ENCODE results near the gene KLK14.

KLK14 gene

GRCh38 chr19:51108066-51108804, 25.5 kb upstream of the KLK14 start, which contains the start of gene CTU1:
TSS of gene CTU1 (minus strand) at chr19:51108409. CDS start at chr19:51104569, 3,840 bp downstream.
- peak; percentile 96 for DNase-seq (ENCODE audit: low read depth)

GRCh38 chr19:51107406-51108065, 24.8 kb upstream of the KLK14 start:
- no peak for DNase-seq (ENCODE audit: low read depth)

DNA sequence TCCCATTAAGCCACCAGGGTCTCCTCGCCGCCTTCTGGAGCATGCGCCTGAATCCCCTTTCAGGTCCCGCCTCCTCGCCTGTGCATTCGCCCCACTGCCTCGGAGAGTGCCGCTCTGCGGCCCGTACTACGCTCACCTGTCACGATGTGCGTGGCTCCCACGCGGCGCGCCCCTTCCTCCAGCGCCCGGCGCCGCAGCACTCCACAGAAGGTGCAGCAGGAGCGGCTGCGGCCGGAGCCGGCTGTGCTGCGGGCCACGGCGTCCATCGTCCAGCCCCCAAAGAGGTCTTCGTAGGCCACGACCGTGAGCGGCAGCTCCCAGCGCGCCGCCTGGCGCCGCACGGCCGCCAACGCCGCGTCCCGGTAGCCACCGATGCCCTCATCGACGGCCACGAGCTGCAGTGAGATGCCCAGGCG, 21.2 kb upstream of the KLK14 start:
- DNase-seq (ENCODE audit: low read depth) = no peak

- no peak for DNase-seq (ENCODE audit: low read depth)
Measured at GRCh38 chr19:51102991-51103390, 20.3 kb upstream of the KLK14 start.

DNA sequence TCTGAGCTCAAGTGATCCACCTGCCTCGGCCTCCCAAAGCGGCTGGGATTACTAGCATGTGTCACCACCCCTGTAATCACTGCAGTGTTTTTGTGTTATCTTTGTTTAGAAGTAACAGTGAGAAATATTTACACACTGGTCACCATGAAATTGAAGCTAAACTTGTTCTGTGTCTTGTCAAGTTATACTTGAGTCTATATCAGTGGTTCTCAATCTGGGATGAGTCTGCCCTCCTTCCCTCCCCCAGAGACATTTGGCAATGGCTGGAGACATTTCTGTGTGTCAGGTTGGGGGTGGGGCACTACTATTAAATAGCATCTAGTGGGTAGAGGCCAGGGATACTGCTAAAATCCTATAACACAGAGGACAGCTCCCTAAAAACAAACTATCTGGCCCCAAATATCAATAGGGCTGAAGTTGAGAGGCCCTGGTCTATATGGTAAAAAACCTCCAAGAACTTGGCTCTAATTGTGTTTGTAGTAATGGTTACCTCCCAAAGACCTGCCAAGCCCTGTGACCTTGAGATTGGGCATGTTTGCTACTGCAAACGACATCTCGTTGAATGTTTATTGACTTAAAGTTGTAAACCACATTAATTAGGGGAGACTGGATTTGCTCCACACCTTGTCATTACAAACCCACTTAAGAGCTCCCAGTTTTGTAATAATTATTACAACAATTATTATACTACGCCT, 18.6 kb upstream of the KLK14 start:
- no peak for DNase-seq (ENCODE audit: low read depth)

- no peak for DNase-seq (ENCODE audit: low read depth)
Measured at GRCh38 chr19:51100601-51101000, 17.9 kb upstream of the KLK14 start.

DNA sequence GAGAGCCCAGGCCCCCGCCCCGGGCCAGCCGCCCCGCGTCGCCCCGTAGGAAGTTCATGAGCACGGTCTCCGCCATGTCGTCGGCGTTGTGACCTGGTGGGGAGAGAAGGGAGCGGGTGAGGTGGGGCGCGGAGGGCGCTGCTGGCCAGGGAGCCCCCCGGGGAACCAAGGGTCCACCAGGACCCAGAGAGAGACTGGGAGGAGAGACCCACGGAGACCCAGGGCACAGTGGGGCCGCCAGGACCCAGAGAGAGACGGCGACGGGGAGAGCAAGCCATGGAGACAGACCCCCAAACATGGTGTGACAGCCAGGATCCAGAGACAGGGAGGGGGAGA, 16.3 kb upstream of the KLK14 start:
- DNase-seq (ENCODE audit: low read depth) = no peak

- DNase-seq (ENCODE audit: low read depth) = no peak
Measured at GRCh38 chr19:51098365-51099046, 15.8 kb upstream of the KLK14 start.

DNA sequence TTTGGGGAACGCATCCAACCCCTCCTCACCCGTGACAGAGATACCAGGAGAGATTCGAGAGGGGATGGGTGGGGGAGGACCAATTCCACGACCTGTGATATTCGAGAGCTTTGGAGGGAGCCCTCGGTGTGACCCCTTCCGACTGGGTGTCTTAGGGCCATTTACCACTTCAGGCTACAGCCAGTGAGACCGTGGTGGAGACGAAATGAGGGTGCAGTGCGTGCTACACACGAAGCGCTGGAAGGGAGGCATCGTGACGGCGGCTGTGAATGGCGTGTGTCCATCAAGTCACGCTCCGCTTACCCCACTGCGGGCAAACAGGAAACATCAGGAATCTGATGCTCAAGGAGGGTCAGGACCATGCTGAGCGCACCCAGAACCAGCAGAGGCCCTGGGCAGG, 15.1 kb upstream of the KLK14 start:
- no peak for DNase-seq (ENCODE audit: low read depth)

- peak; percentile 53 for DNase-seq (ENCODE audit: low read depth)
Measured at GRCh38 chr19:51097166-51097738, 14.6 kb upstream of the KLK14 start.

GRCh38 chr19:51096473-51097165, 13.9 kb upstream of the KLK14 start:
- no peak for DNase-seq (ENCODE audit: low read depth)

- no peak for DNase-seq (ENCODE audit: low read depth)
Measured at GRCh38 chr19:51094696-51095279, 12.1 kb upstream of the KLK14 start.

DNA sequence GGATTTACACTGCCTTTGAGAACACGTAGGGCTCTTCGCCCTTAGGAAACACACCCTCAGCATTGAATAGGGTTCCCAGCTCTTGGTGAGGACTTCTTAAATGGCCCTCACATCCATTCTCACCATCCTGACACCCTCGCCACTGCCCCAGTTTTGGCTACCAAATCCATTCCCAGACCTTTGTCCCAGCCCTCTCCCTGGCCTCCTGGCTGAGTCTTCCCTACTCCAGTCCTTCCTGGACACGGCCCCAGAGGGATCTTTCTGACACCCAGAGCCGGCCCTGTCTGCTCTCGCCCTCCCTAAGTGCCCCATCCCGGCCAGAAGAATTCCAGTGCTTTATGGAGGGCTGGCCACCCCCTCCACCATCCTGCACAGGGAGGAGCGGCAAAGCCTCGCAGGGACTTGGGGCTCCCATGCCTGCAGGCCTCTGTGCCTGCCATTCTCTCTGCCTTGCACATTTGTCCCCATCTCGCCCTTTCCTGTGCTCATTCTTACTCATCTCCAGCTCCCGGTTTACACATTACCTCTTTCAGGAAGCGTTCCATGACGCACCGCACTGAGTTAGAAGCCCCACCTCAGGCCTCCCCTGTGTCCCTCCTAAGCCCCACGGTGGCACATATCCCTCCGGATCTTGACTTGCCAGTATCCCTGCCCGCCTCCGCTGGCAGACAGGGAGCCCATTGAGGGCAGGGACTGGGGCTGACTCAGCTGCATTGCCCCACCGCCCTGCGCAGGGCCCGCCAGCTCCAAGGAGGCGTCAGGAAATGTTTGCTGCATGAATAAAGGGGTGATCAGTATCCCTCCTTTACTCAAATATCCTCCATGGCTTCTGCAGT, 11.0 kb upstream of the KLK14 start:
- DNase-seq (ENCODE audit: low read depth) = no peak

DNA sequence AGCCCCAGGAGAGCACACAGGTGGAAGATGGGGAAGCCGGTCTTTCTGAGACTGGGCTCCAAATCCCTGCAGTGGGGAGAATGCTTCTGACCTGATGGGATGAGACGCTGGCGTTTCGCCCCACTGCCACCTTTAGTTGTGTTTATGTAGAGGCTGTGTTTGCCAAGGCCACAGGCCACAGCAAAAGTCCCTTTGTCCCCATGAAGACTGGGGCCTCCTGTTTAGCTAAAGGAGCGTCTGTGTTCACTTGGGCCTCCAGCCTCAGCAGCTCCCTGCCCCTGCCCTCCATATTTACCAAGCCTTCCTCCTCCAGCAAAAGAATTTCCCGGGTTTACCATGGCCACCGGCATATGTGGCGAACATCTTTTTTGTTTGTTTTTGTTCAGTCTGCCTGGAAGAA, 10.4 kb upstream of the KLK14 start:
- DNase-seq (ENCODE audit: low read depth) = no peak

GRCh38 chr19:51091895-51092873, 9.5 kb upstream of the KLK14 start:
- DNase-seq (ENCODE audit: low read depth) = no peak

DNA sequence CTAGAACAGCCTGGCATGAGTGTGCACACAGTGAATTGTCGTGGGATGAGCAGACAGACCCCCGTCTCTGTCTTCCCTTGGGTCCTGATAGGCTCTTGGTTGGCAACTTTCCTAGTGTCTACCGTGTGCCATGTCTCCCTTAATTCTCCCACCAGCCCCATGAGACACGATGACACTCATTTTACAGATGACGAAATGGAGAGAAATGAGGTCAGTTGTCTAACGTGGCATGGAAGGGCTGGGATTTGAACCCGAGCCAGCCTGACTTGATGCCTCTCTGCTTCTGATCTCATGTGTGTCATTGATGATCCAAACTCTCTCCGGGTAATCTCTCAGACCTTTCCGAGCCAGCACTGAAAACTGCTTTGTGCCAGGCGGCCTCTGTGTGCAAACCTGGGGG, 8.4 kb upstream of the KLK14 start:
- DNase-seq (ENCODE audit: low read depth) = no peak

DNA sequence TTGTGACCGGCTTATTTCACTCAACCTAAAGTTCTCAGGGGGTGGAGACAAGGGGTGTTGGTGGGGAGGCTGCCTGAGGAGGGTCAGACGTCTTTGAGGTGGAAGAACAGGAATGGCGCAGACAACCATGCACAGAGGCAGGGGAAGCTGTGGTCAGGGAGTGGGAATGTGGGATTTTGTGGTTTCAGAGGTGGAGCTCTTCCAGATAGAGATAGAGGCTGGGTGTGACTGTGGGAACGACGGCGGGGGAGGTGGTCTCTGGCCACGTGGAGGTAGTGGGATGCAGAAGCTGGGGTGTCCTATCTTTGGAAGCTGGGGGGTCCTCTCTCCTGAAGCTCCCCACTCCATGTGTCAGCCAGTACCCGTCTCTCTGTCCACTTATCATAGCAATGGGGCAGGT, 7.8 kb upstream of the KLK14 start:
- DNase-seq (ENCODE audit: low read depth) = no peak

GRCh38 chr19:51089786-51090185, 7.1 kb upstream of the KLK14 start:
- no peak for DNase-seq (ENCODE audit: low read depth)

Data from stimulated activated CD8-positive, alpha-beta memory T cell treated with anti-CD3 and anti-CD28 coated beads, Interleukin-12 subunit alpha, Interleukin-12 subunit beta, amount 100 ng/mL, for 1 hour (primary cell).